ENCODE measurements around the gene TBC1D22A. TPM values are rescaled to one million over a fixed set of nuclear protein-coding genes. Genes with fewer than 3 reads are reported as not detected.

Gene TBC1D22A
- total RNA-seq, 1 experiment from 2014 or later: 20.9 TPM

GRCh38 chr22:47030143-47030661 lies 267.8 kb downstream of the TBC1D22A start:
- no peak overlapping the region for H3K9ac ChIP-seq (ENCODE audit: low read length)
- CTCF ChIA-PET: no interaction called here
- RAD21 ChIA-PET (ENCODE audit: low non-redundant PET in 1 of 2, low total read pairs in 2 of 2, uncharacterized antibody in 2 of 2, unreplicated experiment in 2 of 2): no interaction called here
- no peak overlapping the region for H2AFZ ChIP-seq (ENCODE audit: low read depth, low read length, poor library complexity, severe bottlenecking)
- BruUV-seq (replicated peaks): no TSS peak
- no peak for ATAC-seq
- no peaks in the 10 kb centered on the region for H4K20me1 ChIP-seq (ENCODE audit: insufficient read depth)
- no peak overlapping the region for H3K27ac ChIP-seq (ENCODE audit: low read depth, low read length)
- no peak for DNase-seq (ENCODE audit: low read depth, low spot score)
- no peaks in the 10 kb centered on the region for H3K9me2 ChIP-seq (ENCODE audit: insufficient read depth)
- H3K4me1 ChIP-seq (ENCODE audit: control insufficient read depth in 1 of 2, insufficient read depth in 2 of 2, low read length in 2 of 2): no peaks in the 10 kb centered on the region
- no peaks in the 10 kb centered on the region for H3K9me3 ChIP-seq (ENCODE audit: control insufficient read depth in 1 of 2, insufficient read depth in 1 of 2, low read depth in 1 of 2, low read length in 2 of 2)
- TF ChIP-seq SP1 (IDR thresholded peaks at IDR 0.05; ENCODE audit: low read depth) (no peak), CTCF (IDR thresholded peaks at IDR 0.05 in 2 of 3, conservative IDR thresholded peaks at IDR 0.05 in 1 of 3; ENCODE audit: borderline replicate concordance in 1 of 3, insufficient read depth in 1 of 3, low read depth in 2 of 3, low read length in 2 of 3) (no peak), EGR1 (IDR thresholded peaks at IDR 0.05; ENCODE audit: low read depth) (no peak), POLR2A (IDR thresholded peaks at IDR 0.05; ENCODE audit: borderline replicate concordance, extremely low read depth, insufficient read depth, insufficient read length) (no peak), ZBTB33 (IDR thresholded peaks at IDR 0.05; ENCODE audit: extremely low read depth, insufficient replicate concordance, low read length) (no peak), ZFX (IDR thresholded peaks at IDR 0.05) (no peak), EZH2 (IDR thresholded peaks at IDR 0.05) (no peak), ATF3 (IDR thresholded peaks at IDR 0.05) (no peak), RAD21 (IDR thresholded peaks at IDR 0.05; ENCODE audit: low read depth) (no peak), SIN3A (IDR thresholded peaks at IDR 0.05; ENCODE audit: low read depth) (no peak), CBX3 (IDR thresholded peaks at IDR 0.05; ENCODE audit: low read depth) (no peak), SRF (IDR thresholded peaks at IDR 0.05; ENCODE audit: low read depth) (no peak), JUND (IDR thresholded peaks at IDR 0.05) (no peak), MAX (IDR thresholded peaks at IDR 0.05) (no peak), CEBPB (IDR thresholded peaks at IDR 0.05; ENCODE audit: low read depth) (no peak), ZNF274 (IDR thresholded peaks at IDR 0.05; ENCODE audit: low read depth, low read length) (no peak), FOSL1 (IDR thresholded peaks at IDR 0.05; ENCODE audit: low read depth) (no peak), REST (IDR thresholded peaks at IDR 0.05; ENCODE audit: low read depth) (no peak)
- H3K4me3 ChIP-seq (replicated peaks in 1 of 2; ENCODE audit: low read depth in 1 of 2, low read length in 2 of 2): no peak overlapping the region
- POLR2A ChIA-PET: no interaction called here
- H3K27me3 ChIP-seq (ENCODE audit: insufficient read depth, low read length): no peaks in the 10 kb centered on the region
- no peaks in the 10 kb centered on the region for H3K36me3 ChIP-seq (ENCODE audit: control insufficient read depth in 1 of 2, insufficient read depth in 2 of 2, low read length in 2 of 2)
- H3K79me2 ChIP-seq (ENCODE audit: insufficient read depth, low read length): no peaks in the 10 kb centered on the region
- intact Hi-C loops (cut with micrococcal nuclease): no loop called here
- H3K4me2 ChIP-seq (ENCODE audit: low read length): no peak overlapping the region
